Urothelium cell line (cell line): ENCODE data around the gene ABHD15.
"Not testable (repeated sequence)": the region's sequence is repeated elsewhere in the genome, so short reads cannot be mapped to it uniquely, and the experiment has no call there.

Experiments
- DNase-seq: peaks from one replicate; pipeline ENCODE4 v3.0.0; 2011; ENCODE audit warnings: low spot score, mixed read lengths
- FAIRE-seq: peaks from 2 replicates; lab custom pipeline; 2011; peaks lifted over from hg19 to GRCh38; lab: Jason Lieb, UNC

The ABHD15 gene

DNA sequence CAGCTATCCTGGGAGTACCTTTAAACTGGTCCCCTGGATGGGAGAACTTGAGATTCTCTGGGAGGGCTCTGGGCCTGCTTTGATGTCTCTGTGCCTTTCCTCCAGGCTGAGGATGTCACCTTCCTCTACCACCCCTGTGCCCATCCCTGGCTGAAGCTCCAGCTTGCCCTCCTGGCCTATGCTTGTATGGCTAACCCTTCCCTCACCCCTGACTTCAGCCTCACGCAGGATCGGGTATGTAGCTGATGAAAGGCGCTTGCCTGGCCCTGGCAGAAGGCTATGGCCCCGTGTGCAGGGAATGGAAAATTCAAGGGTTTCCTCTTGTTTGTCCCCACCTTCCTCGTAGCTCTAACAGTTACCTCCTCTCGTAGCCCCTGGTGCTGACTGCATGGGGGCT lies 4.6 kb upstream of the ABHD15 start:
- no peak for FAIRE-seq
- DNase-seq: no peak

DNA sequence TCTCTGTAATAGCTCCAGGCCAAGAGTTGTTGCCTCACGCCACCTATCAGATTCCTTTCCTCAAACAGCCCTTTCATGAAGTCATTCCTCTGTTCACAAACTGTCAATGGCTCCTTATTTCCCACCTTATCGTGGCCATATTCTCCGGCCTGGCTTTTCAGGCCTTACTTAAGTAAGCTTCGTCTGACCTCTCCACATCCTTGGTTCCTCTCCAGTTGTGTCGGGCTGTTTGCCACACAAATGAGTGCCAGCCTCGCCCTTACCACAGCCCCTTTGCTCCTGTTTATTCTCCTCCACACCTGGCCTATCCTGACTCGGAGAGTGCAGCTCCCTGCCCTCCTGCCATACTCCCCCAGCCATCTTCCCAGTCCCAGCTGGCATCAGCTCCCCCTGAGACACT lies 3.7 kb upstream of the ABHD15 start:
- FAIRE-seq (no peak), DNase-seq (no peak)

GRCh38 chr17:29569245-29569950 lies 2.6 kb upstream of the ABHD15 start:
- DNase-seq (no peak), FAIRE-seq (no peak)

DNA sequence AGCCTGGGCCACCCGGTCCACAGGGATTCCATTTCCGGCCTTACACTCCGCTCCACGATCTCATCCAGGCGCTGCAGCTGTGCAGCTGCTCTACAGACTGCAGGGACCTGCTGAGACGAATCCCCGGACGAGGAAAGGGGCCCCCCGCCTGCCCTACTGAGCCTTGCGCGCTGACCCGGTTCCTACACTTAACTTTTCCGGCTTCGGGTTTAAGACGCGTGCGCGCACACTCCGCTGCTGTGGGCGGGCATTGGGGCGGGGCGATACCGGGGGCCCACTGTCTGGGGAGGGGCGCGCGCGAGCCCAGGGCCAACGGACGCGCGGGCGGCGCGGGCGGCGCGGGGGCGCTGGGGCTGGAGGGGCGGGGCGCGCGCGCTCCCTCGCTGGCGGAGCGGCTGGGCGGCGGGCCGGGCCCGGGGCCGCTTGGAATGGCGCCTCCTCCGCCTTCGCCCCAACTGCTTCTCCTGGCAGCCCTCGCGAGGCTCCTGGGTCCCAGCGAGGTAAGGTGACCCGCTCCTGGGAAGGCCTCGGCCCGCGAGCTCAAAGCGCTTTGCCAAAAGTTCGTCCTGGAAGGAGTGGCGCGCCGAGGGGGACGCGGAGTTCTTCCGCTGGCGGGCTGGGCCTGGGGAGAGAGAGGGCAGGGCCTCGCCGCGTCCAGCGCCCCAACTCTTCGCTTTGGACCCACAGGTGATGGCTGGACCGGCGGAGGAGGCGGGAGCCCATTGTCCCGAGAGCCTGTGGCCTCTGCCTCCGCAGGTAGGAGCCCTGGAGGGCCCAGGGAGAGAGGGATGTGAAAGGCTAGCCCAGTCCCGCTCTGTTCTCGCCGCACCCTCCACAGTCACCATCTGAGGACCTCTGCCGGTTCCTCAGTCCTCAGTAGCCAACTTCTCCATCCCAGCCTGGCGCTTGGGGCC lies 1.8 kb upstream of the ABHD15 start, which contains the start of gene TP53I13:
Gene TP53I13, plus strand, starts transcription at position 371 of the 914 bp plus-strand sequence. Its CDS starts 58 bp downstream, at position 429.
- FAIRE-seq (no peak), DNase-seq (peak; percentile 93)

DNA sequence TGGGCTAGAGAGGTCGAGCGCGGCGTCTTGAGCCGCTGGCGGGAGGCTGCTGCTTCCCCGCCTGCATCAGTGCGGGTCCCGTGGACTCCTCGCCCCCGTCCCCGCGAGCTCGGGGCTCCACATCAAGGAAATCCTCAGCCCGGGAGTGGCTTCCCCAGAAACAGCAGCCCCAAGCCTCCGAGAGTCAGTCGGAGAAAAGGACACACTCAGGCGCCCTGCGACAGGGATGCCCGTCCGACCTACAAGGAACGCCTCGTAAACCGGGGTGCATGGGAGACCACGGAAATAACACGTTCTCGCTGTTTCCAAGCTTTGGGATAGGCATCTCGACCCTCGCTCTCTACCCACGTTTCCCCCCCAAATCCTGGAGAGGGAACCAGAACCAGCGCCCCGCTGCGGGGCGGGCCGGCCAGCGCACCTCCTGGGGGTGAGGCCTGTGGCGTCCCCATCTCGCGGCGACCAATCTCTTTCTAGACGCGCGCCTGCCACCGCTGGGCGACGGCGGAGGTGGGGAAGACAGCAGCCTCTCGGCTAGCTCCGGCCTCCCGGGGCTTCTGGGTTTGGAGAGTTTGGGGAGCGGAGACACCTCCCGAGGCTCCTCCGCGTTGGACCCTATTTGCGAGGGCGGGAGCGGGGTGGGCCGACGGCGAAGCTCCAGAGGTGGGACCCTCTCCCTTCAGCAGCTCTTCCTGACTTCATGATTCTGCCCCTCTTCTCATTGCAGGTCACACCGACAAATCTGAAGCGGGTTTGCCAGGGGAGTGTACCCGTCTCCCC lies 905 bp upstream of the ABHD15 start:
- no peak for FAIRE-seq

GRCh38 chr17:29567304-29567553 lies 392 bp upstream of the ABHD15 start:
- no peak for DNase-seq
- FAIRE-seq: no peak

More for the DNA sequence above, 905 bp upstream of the ABHD15 start:
- peak; percentile 81 for DNase-seq

DNA sequence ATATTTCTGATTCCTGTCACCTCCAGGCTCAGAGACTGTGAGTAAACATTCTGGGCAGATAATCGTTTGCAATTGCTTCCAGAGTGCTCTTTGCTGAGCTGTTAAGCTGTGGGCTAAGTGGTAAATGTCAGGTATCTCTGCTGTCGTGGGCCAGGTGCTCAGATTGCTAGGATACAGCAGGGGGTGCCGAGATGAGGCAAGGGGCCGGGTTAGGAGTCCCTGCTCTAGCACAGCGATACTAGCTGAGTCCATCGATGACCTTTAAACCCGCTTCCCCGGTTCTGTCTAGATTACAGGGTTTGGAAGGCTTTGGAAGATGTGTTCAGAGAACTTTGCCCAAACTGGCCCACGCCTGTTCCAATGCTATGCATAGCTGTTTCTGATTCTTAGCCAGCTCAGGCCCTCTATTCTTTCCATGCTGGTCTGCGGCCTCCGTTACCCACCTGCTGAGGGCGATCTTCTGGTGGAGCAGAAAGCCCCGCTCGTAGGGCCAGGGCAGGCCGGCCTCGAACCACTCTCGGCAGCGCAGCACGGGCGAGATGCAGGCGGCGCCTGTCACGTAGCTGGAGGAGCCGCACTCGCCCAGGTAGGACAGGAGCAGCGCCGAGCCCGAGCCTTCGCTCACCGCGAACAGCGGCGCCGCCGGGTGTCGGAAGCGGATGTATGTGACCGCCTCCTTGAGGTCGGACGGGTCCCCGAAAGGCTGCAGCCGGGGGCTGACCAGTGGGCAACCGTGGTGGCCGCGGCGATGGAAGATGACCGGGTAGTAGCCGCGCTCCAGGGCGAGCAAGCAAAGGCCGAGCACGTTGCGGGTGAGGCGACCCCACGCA lies 979 bp downstream of the ABHD15 start:
- DNase-seq (peak; percentile 65), FAIRE-seq (no peak)

GRCh38 chr17:29563816-29564215 lies 3.0 kb downstream of the ABHD15 start:
- DNase-seq (no peak), FAIRE-seq (no peak)

DNA sequence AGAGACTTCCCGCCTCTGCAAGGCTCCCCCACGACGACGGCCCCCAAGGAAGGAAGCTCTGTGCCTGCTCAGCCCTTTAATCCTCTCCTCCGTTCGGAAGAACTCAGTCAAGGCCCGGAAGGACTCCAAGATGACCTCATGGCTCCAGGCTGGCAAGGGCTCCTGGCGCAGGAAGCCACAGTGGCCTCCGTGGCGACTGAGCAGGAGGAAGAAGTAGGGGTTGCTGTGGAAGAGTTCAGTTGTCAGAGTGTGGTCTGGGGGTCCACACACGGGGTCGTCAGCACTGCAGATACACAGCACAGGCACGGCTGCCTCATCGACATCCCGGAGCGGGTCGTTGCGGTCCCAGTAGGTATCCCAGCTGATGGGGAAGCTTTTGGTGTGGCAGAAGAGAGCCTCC lies 4.2 kb downstream of the ABHD15 start:
- no peak for DNase-seq
- FAIRE-seq: no peak

DNA sequence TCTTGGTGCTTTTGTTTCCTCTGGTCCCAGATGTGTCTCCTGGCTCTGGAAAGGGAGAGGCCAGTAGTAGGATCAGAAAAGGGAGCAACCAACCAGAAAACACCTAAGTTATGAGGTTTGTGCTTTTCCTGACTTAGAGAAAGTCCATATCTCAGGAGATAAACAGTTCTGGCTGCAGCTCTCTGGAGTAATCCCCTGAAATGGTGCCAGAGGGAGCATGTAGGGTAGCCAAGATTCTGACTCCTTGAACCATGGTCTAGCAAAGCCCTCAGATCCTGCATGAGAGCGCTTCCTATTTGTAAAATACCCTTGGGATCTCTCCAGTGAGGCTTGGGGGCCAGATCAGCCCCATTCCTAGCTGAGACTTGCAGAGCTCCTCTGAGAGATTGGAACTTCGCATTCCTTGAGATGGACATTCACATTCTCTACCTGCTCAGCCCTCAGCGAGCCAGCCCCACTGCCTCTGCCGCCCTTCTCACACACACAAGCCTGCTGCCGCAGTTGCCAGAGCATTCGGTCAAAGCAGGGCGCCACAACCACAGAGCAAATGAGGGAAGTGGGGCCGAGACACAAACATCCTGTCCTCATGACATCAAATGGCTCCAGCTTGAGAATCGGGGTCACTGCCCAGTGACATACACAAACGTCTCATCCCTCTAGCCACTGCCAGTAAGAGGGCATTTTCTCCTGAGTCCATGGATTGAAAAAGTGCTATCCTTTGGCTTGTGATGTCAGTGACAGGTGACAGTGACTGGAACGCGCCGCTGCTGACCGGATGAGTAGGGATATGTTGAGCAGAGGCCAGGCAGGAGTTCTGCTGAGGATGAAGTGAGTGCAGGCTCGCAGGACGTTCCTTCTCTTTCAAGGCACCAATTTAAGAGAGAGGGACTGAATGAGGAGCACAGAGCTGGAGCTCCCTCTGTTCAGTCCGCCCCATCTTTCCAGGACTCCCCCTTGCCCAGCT lies 5.0 kb downstream of the ABHD15 start:
- DNase-seq: no peak
- no peak for FAIRE-seq

- no peak for DNase-seq
- no peak for FAIRE-seq
These were observed 6.5 kb downstream of the ABHD15 start for GRCh38 chr17:29560316-29560715.

DNA sequence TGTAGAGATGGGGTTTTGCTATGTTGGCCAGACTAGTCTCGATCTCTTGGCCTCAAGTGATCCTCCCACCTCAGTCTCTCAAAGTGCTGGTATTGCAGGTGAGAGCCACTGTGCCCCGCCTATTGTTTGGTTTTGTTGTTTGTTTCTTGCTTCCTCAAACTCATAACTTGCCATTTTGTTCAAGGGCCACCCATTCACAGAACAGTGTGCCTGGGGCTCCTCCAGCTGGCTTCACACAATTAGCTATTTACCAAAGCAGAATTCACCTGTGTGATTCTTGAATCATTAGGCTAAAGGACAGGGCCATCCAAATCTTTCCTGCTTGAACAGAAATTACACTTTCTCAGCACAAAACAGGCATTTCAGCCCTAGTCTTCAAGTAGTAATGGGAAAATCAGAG lies 7.2 kb downstream of the ABHD15 start:
- FAIRE-seq: no peak

DNA sequence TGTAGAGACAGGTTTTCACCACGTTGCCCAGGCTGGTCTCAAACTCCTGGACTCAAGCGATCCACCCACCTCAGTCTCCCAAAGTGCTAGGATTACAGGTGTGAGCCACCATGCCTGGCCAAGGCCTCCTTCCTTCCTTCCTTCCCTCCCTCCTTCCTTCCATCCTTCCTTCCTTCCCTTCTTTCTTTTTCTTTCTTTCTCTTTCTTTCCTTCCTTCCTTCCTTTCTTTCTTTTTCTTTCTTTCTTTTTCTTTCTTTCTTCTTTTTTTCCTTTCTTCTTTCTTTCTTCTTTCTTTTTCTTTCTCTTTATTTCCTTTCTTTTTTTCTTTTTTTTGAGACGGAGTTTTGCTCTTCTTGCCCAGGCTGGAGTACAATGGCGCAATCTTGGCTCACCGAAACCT lies 8.7 kb downstream of the ABHD15 start:
- not testable (repeated sequence) for FAIRE-seq, DNase-seq

More for the DNA sequence above, 7.2 kb downstream of the ABHD15 start:
- DNase-seq: no peak

GRCh38 chr17:29557739-29558116 lies 9.1 kb downstream of the ABHD15 start:
- no peak for FAIRE-seq
- DNase-seq: no peak

GRCh38 chr17:29557085-29557738 lies 9.6 kb downstream of the ABHD15 start:
- no peak for DNase-seq
- no peak for FAIRE-seq

DNA sequence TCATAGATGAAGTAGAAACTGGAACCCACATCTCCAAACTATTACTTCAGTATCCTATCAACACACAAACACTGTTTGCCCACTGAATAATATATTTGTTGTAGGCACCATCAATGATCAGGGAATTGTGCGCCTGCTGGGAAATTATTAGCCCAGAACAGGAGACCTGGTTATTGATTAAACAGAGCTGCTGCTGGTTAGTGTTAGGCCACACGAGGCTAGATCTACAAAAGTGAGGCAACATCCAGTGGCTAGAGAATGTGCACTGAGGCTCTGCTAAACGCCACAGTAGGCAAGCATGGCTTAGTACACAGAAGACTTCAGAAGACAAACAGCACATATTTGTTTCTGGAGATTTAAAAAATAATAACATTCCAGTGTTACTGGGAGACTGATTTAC lies 11.0 kb downstream of the ABHD15 start:
- FAIRE-seq: no peak

GRCh38 chr17:29549177-29549923 lies 17.5 kb downstream of the ABHD15 start:
- FAIRE-seq (no peak), DNase-seq (no peak)

More for the DNA sequence above, 11.0 kb downstream of the ABHD15 start:
- DNase-seq: no peak

- FAIRE-seq: no peak
- DNase-seq: no peak
These were observed 20.0 kb downstream of the ABHD15 start for GRCh38 chr17:29546830-29547229.
